ENCODE data around the gene CCDC194. TPM values are rescaled to one million over a fixed set of nuclear protein-coding genes. Genes with fewer than 3 reads are reported as not detected.

Gene CCDC194
- total and polyA plus RNA-seq, 2 of the 8 experiments (the other 6 are each of a cell fraction or from before 2014, with no cell fraction given) = 0.33 TPM; not detected in 1

DNA sequence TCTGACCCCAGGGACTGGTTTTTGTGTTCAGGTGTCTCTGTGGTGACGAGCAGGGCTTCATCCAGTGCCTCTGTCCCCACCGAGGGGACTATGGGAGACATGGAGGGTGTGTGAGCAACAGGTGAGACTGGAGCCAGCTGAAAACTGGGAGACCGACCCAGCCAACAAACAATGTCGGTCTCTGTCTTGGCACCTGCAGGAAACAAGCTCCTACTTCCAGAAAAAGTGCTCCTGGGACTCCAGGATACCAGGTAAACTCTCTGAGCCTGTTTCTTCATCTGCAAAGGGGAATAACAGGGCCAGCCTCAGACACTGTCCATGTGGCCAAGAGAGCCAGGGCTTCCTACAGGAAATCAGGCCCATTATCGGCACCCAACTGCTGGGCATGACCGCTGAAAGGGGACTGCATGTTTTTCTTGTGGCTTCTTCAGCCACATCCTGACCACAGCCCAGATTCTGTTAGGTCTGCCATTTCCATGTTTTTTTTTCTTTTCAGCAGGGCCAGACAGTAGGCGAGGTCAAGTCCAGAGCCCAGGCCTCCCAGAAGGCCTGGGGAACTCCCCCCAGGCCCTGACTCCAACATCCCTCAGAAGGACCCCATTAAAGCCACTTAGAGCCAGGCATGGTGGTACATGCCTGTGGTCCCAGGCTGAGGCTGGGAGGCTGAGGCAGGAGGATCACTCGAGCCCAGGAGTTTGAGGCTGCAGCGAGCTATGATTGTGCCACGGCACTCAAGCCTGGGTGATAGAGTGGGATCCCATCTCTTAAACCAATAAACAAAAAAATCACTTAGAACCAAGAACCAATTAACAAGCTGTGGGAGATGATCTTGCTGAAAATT is 12.3 kb upstream of the CCDC194 start (continued):
- TF ChIP-seq CHD2 (IDR thresholded peaks at IDR 0.05; ENCODE audit: low read length) = no peak
